ENCODE data around the gene DCST2.
"Not testable (repeated sequence)": the region's sequence is repeated elsewhere in the genome, so short reads cannot be mapped to it uniquely, and the experiment has no call there.

Gene DCST2

DNA sequence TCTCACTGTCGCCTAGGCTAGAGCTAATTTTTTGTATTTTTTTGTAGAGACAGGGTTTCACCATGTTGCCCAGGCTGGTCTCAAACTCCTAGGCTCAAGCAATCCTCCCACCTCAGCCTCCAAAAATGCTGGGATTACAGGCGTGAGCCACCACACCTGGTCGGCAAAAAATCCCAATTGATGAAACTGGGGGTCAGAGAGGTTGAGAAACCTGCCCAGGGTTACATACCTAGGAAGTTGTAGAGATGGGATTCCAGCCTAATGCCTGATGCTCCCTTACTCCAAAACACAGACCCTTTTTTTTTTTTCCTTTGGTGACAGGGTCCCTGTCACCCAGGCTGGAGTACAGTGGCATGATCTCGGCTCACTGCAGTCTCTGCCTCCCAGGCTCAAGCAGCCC is 46.8 kb downstream of the DCST2 start:
- in situ Hi-C loops (cut with HindIII; ENCODE audit: low sequenced_read_pairs), result not testable (repeated sequence)

- in situ Hi-C loops (cut with HindIII; ENCODE audit: low sequenced_read_pairs), result no loop called here
Measured at GRCh38 chr1:154983776-154984466, 49.7 kb downstream of the DCST2 start.

GRCh38 chr1:154982897-154983648 is 50.5 kb downstream of the DCST2 start, which contains the start of gene FLAD1:
FLAD1 (plus strand) TSS chr1:154983344; CDS start chr1:154983695, 351 bp downstream.
- in situ Hi-C loops (cut with HindIII; ENCODE audit: low sequenced_read_pairs), result no loop called here

GRCh38 chr1:154982341-154982740 is 51.2 kb downstream of the DCST2 start:
- in situ Hi-C loops (cut with HindIII; ENCODE audit: low sequenced_read_pairs), result no loop called here

DNA sequence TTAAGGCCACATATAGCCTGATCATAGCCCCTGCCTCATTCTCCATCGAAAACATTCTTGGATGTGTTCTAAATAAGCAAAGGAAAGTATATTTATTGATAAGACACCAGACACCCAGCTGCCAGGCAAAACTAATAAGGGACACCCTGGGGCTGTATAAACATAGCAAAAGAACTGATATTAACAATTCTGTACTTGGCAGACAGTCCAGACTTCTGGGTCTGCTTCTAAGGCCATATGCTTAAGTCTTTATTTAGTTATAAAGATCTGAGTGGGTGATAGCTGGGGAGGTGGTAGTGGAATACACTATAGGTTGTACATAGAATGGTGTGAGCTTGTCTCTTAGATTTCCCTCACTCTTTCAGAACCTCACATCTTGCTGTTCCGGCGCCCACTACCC is 55.2 kb downstream of the DCST2 start:
- in situ Hi-C loops (cut with HindIII; ENCODE audit: low sequenced_read_pairs), result no loop called here

GRCh38 chr1:154977762-154978161 is 55.8 kb downstream of the DCST2 start:
- in situ Hi-C loops (cut with HindIII; ENCODE audit: low sequenced_read_pairs), result not testable (repeated sequence)

DNA sequence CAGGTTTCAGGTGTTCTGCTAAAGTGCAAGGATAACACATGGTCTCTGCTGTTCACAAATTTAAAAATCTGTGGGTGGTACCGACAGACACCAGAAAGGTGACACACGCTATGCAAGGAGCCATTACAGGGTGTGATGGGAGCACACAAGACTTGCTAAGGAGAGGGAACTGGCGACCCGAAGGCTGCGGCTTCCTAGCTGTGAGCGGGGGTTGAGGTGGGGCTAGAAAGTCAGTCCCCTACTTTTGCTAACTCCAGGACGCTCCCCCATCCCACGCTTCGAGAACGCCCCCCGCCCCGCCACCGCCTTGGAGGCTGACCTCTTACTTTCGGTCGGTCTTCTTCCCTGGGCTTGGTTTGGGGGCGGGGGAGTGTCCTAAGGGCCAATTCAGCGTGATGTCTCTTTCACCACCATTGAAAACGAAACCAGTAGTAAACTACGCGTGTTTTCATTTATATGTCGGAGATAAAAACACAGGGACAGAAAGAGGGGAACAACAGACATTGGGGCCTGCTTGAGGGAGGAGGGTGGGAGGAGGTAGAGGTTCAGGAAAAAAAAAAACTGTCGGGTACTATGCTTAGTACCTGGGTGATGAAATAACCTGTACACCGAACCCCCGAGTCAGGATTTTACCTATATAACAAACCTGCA is 58.0 kb downstream of the DCST2 start:
- in situ Hi-C loops (cut with HindIII; ENCODE audit: low sequenced_read_pairs), result no loop called here

DNA sequence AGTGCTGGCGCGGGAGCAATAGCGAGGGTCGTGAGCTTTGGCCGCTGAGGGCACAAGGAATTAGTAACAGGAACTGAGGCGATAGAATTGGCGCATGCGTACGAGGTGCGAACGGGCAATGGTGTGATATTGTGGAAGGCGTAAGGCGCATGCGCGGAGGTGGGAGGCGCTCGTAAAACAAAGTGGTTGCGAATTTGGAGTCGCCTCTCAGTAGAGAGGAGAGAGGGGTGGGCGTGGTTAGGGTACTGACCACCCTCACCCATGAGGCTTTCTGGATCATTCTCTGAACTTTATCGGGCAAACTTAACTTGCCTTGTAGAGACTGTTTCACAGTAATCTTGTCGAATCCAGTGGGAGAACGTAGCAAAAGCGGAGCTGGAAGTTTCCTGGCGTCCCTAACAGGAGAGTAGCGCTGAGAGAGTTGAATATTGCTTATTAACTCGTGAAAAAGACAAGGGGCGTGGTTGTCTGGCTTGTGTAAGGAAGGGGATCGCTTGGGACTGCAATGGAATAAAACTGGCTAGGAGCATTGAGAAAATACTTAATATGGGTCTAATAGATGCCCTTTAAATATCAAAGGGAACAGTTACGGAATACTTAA is 58.7 kb downstream of the DCST2 start:
- in situ Hi-C loops (cut with HindIII; ENCODE audit: low sequenced_read_pairs), result no loop called here

DNA sequence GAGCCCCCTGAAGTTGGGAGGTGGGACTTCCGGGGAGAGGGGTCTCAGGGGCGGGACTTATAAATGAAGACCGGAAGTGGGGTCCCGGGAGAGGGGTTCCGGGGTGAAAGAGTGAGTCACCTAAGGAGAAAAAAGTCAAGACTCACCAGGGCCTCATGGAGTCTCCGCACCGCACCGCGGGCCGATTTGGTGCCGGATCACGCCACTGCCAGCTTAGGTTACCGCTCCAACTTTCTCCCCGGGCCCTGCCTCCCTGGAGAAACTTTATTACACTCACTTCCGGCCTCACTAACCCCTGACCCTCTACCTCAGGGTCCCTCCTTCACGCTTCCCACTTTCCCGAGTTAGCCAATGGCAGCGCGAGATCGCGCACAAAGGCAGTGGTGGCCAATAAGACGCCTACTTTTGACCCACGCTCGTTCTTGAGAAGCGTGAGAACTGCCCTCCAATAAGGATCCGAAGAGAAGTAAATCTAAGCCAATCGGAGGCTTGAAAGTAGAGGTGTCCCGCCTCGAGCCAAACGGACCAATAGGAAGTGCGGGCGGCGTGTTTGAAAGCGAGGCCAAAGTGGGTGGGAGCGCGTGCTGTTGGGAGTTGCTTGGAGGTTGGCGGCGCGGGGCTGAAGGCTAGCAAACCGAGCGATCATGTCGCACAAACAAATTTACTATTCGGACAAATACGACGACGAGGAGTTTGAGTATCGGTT is 59.3 kb downstream of the DCST2 start, which contains the start of gene CKS1B:
TSS of gene CKS1B (plus strand) at position 580 of the 706 bp plus-strand sequence. CDS start at position 645, 65 bp downstream.
- in situ Hi-C loops (cut with HindIII; ENCODE audit: low sequenced_read_pairs), result no loop called here

DNA sequence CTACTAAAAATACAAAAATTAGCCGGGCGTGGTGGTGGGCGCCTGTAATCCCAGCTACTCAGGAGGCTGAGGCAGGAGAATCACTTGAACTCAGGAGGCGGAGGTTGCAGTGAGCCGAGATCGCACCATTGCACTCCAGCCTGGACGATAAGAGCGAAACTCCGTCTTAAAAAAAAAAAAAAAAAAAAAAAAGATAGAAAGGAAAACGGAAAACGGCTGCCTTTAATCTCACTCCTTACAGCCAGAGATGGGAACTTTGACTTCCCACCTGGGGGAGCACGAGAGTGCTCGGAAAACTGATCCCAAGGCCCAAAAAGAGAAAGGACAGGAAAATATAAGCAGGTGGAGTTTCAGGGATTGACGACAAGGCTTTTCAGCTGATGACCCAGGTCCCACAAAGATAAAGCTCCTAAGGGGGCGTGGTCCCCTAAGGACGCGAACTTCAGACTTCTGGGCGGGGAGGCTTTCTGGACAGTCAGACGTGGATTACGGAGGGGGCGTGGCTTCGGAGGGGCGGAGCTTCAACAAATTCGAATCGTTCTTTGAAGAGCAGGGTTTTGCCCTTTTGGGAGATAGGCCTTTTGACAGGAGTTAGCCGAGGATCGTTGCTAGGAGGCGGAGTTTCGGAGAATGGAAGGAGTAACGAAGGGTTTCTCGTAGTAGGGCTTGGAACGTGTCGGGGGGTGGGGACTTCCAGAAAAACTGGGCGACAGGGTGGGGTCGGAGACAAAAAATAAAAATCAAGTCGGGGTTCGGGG is 60.1 kb downstream of the DCST2 start:
- in situ Hi-C loops (cut with HindIII; ENCODE audit: low sequenced_read_pairs), result no loop called here

DNA sequence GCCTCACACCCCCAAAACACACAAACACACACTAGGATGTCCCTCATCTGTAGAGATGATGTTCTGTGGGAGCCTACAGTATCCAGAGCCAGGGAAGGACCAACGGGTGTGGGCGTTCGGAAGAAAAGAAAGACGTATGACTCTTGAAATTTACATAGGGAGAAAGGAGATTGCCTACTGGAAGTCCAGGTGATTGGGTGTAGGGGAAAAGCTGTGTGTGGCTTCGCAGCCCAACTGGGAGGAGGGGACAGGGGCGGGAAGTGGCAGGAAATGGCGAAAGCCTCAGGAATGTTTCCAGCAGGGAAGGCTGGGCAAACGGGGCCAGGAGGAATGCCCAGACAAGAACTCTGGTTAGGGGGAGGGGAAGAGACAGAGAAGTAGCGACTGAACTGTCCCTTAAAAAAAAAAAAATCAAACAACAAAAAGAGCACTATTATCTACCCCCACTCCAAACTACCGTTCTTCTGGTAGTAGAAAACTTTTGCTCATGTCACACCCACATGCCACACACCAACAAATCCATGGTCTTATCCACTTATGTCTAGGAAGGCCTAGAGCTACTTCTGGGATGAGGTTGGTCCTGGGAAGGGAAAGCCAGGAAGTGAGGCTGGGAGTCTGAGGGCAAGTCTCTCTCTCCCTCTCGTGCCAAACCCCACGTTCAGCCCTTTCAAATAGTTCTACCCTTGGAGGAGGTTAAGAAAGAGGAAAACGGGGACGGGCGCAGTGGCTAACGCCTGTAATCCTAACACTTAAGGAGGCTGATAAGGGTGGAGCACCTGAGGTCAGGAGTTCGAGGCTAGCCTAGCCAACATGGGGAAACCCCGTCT is 60.9 kb downstream of the DCST2 start:
- in situ Hi-C loops (cut with HindIII; ENCODE audit: low sequenced_read_pairs), result no loop called here

DNA sequence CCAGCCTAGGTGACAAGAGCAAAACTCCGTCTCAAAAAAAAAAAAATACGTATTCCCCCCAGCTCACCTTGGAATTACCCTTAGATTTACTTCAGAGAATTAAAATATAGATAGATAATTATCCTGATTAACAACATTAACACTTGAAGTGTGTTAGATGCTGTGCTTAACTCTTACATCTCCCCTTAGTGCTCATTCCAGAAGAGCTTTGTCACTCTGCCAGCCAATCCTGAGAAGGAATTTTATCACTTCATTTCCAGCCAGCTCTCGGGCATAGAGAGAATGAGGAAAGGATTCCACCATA is 61.4 kb downstream of the DCST2 start:
- in situ Hi-C loops (cut with HindIII; ENCODE audit: low sequenced_read_pairs), result no loop called here

DNA sequence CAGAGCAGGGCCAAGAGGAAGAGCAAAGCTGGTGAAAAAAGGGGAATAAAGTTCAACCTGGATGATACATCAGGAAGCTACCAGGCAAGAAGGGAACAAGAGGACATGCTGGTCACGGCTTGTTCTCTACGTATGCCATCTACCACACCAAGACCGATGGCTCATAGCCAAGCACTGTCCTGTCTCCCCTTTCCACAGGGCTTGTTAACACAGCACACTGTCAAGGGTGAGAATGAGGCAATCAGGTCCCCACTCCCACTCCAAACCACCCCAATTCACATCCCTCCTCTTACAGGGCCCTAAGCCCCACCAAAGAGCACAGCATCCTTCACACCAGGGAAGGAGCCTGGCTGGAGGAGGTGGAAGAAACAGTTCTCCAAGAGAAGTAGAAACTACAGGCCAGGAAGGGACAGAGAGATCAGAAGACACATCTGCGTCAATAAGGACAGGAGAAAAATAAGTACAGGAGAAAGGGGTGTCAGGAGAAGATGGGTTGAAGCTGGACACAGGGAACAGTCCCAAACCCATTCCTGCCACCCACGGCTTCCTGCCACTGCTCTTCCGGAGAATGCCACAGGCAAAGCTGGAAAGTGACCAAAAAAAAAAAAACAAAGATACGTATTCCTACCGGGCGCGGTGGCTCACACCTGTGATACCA is 62.1 kb downstream of the DCST2 start:
- in situ Hi-C loops (cut with HindIII; ENCODE audit: low sequenced_read_pairs), result no loop called here

- in situ Hi-C loops (cut with HindIII; ENCODE audit: low sequenced_read_pairs), result no loop called here
Measured at GRCh38 chr1:154970631-154971340, 62.8 kb downstream of the DCST2 start, which contains the start of gene SHC1. SHC1 (minus strand) TSS chr1:154970747; CDS start chr1:154970526, 221 bp downstream.

GRCh38 chr1:154969860-154970452 is 63.6 kb downstream of the DCST2 start:
- in situ Hi-C loops (cut with HindIII; ENCODE audit: low sequenced_read_pairs), result no loop called here

DNA sequence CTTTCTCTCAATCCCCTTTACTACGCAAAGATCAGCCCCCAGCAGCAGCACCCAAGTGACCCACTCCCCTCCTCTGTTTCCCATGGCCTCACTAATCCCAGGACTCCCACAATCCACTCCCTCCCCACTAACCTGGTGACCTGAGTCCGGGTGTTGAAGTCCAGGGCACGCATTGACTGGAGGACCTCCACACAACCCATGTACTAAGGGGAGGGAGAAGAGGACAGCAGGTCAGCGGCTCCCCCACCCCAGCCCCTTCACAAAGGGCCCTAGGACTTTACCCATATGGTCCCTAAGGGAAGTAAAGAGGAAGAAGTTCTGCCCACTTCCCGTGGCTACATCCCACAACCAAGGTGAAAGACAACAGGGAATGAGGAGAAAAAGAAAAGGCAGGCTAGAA is 64.3 kb downstream of the DCST2 start:
- in situ Hi-C loops (cut with HindIII; ENCODE audit: low sequenced_read_pairs), result no loop called here

GRCh38 chr1:154968731-154969130 is 64.8 kb downstream of the DCST2 start:
- in situ Hi-C loops (cut with HindIII; ENCODE audit: low sequenced_read_pairs), result no loop called here

Data from endothelial cell of hepatic sinusoid (primary cell).